Panc1 (cell line): Measurements from ENCODE around the gene PERCC1. TPM values are rescaled to one million over a fixed set of nuclear protein-coding genes. Genes with fewer than 3 reads are reported as not detected.

Experiments used
- ATAC-seq: fragments of 200-7000 bp; cut with Tn5 transposase; 2 replicates; pipeline ENCODE4 v1.9.1; 2020; ENCODE audit warnings: mild to moderate bottlenecking, moderate library complexity
- BruUV-seq: library from RNA; stranded (reverse); fragments of 400-500 nt; replicated peaks from 2 replicates; lab custom pipeline; 2021; lab: Mats Ljungman, UMichigan
- CTCF ChIA-PET: fragments of 300-600 bp; sonication (Branson Sonifier 250); formaldehyde crosslinking; loops from one replicate; lab custom pipeline; 2022; ENCODE audit warnings: antibody characterized with exemption; lab: Charles Lee
- POLR2A ChIA-PET: fragments of 300-600 bp; sonication (Branson Sonifier 250); formaldehyde crosslinking; loops from one replicate; lab custom pipeline; 2022; ENCODE audit warnings: antibody characterized with exemption; lab: Charles Lee
- DNase-seq: peaks from one replicate; pipeline ENCODE4 v3.0.0-alpha.2; 2010; ENCODE audit warnings: low read depth, low spot score
- H3K27ac ChIP-seq: 2 replicates; pipeline ENCODE4 v1.5.1; 2011; ENCODE audit warnings: mild to moderate bottlenecking, low read length, inconsistent platforms
- H3K27me3 ChIP-seq: fragments of 200-500 bp; sonication (Bioruptor generic); 2 replicates; pipeline ENCODE4 v1.6.0; 2014; ENCODE audit warnings: low read length, inconsistent platforms; ENCODE audit not compliant: control insufficient read depth, insufficient read depth
- H3K36me3 ChIP-seq: fragments of 200-500 bp; sonication (Bioruptor generic); 2 replicates; pipeline ENCODE4 v1.5.1; 2014; ENCODE audit warnings: inconsistent platforms, mild to moderate bottlenecking, low read length, moderate library complexity; ENCODE audit not compliant: control insufficient read depth, insufficient read depth
- H3K4me1 ChIP-seq: 2 replicates; pipeline ENCODE4 v1.5.1; 2011; ENCODE audit warnings: inconsistent platforms, mild to moderate bottlenecking, low read length, moderate library complexity; ENCODE audit not compliant: control insufficient read depth, insufficient read depth
- H3K4me3 ChIP-seq, 2 experiments: 2 replicates each; pipeline ENCODE4 v1.5.1; 2011 to 2012; ENCODE audit warnings: low read depth in 2 of 2, low read length in 2 of 2, mild to moderate bottlenecking in 2 of 2, inconsistent platforms in 1 of 2, moderate library complexity in 1 of 2
- H3K9me3 ChIP-seq: fragments of 200-500 bp; sonication (Bioruptor generic); 2 replicates; pipeline ENCODE4 v1.5.1; 2014; ENCODE audit warnings: low read depth, mild to moderate bottlenecking, inconsistent platforms, low read length, moderate library complexity; ENCODE audit not compliant: control insufficient read depth, insufficient read depth
- POLR2AphosphoS5 ChIP-seq: IDR thresholded peaks from 2 replicates; pipeline ENCODE4 v1.6.1; 2012; ENCODE audit warnings: mild to moderate bottlenecking, low read depth, low read length, moderate library complexity
- SIN3A ChIP-seq: IDR thresholded peaks from 2 replicates; pipeline ENCODE4 v1.6.1; 2012; ENCODE audit warnings: low read depth, mild to moderate bottlenecking, low read length, moderate library complexity, borderline replicate concordance; ENCODE audit not compliant: insufficient read depth
- TCF7L2 ChIP-seq: IDR thresholded peaks from 2 replicates; pipeline ENCODE4 v1.6.1; 2011; ENCODE audit warnings: mild to moderate bottlenecking, low read depth, low read length, inconsistent platforms
- in situ Hi-C: cut with HindIII; loops from 2 replicates; pipeline ENCODE4 v1.10.0; 2016; ENCODE audit warnings: low sequenced_read_pairs, low pct_unique_long_range_greater_than_20kb
- intact Hi-C: fragments of 100-400 bp; cut with micrococcal nuclease; formaldehyde crosslinking; loops from one replicate; pipeline ENCODE4 v1.10.0; 2022; ENCODE audit not compliant: unreplicated experiment
- total RNA-seq: library from RNA; stranded (reverse); gene quantifications from one replicate; pipeline ENCODE4 v1.2.1, GENCODE V29; 2021; ENCODE audit not compliant: unreplicated experiment
- TF ChIP-seq, protein P1 (sequence below): fragments of 450-650 bp; IDR thresholded peaks from 2 replicates; pipeline ENCODE4 v1.5.1; 2017; ENCODE audit warnings: mild to moderate bottlenecking
- TF ChIP-seq, protein P2 (sequence below), 2 experiments: IDR thresholded peaks; 2 replicates each; pipeline ENCODE4 v1.6.1; 2011 to 2012; ENCODE audit warnings: low read depth in 2 of 2, control low read depth in 1 of 2, low read length in 1 of 2, mild to moderate bottlenecking in 1 of 2, moderate library complexity in 1 of 2; ENCODE audit not compliant: insufficient read depth in 1 of 2

Gene PERCC1
- total RNA-seq, 1 experiment from 2014 or later = not detected

DNA sequence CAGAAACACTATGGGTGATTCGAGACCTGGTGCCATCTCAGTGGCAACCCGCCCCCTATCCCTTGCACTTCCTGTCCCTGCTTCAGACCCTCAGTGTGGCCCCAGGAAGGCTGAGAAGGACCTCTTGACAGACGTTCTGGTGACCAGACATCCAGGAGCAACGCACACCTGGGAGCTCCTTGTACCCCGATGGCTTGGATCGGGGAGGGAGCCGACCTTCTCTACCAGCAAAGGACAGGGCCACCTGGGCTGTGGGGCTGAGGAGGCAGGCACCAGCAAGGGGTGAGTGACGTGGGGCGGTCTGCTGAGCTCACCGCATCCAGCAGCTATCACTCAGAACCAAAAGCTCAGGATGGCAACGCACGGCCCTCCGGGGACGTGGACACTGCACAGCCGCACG lies 43.5 kb upstream of the PERCC1 start:
- TF ChIP-seq POLR2AphosphoS5 = no peak
- TF ChIP-seq, protein P1, sequence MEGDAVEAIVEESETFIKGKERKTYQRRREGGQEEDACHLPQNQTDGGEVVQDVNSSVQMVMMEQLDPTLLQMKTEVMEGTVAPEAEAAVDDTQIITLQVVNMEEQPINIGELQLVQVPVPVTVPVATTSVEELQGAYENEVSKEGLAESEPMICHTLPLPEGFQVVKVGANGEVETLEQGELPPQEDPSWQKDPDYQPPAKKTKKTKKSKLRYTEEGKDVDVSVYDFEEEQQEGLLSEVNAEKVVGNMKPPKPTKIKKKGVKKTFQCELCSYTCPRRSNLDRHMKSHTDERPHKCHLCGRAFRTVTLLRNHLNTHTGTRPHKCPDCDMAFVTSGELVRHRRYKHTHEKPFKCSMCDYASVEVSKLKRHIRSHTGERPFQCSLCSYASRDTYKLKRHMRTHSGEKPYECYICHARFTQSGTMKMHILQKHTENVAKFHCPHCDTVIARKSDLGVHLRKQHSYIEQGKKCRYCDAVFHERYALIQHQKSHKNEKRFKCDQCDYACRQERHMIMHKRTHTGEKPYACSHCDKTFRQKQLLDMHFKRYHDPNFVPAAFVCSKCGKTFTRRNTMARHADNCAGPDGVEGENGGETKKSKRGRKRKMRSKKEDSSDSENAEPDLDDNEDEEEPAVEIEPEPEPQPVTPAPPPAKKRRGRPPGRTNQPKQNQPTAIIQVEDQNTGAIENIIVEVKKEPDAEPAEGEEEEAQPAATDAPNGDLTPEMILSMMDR = no peak
- ATAC-seq (no peak), DNase-seq (no peak)
- intact Hi-C loops (no loop called here), in situ Hi-C loops (no loop called here)
- no TSS peak for BruUV-seq
- ChIA-PET POLR2A (no interaction called here), CTCF (no interaction called here)
- no peaks in the 10 kb centered on the region for H3K27me3 ChIP-seq
- no peak overlapping the region for H3K4me3 ChIP-seq
- H3K36me3 ChIP-seq = no peaks in the 10 kb centered on the region
- H3K4me1 ChIP-seq = no peaks in the 10 kb centered on the region
- H3K9me3 ChIP-seq = no peaks in the 10 kb centered on the region
- no peak overlapping the region for H3K27ac ChIP-seq

DNA sequence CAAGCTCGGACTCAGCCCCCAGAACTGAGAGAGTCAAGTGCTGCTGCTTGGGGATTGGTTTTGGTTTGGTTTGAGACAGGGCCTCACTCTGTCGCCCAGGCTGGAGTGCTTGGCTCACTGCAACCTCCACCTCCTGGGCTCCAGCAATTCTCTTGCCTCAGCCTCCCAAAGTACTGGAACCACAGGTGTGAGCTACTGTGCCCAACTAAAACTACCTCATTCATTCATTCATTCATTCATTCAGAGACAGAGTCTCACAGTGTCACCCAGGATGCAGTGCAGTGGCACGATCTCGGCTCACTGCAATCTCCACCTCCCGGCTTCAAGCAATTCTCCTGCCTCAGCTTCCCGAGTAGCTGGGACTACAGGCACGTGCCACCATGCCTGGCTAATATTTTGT lies 41.1 kb upstream of the PERCC1 start:
- CTCF ChIA-PET = interaction anchor here (1.0 kb wide), 1 partner anchor 25 kb away, joined by 3 read pairs; no protein-coding TSS in a partner anchor
- Histone ChIP-seq H3K9me3 (no peaks in the 10 kb centered on the region), H3K27me3 (no peaks in the 10 kb centered on the region), H3K36me3 (no peaks in the 10 kb centered on the region), H3K4me1 (no peaks in the 10 kb centered on the region), H3K27ac (no peak overlapping the region), H3K4me3 (no peak overlapping the region)
- TF ChIP-seq, protein P1 = no peak
- TF ChIP-seq TCF7L2 (no peak), SIN3A (no peak), POLR2AphosphoS5 (no peak)
- TF ChIP-seq, protein P2, sequence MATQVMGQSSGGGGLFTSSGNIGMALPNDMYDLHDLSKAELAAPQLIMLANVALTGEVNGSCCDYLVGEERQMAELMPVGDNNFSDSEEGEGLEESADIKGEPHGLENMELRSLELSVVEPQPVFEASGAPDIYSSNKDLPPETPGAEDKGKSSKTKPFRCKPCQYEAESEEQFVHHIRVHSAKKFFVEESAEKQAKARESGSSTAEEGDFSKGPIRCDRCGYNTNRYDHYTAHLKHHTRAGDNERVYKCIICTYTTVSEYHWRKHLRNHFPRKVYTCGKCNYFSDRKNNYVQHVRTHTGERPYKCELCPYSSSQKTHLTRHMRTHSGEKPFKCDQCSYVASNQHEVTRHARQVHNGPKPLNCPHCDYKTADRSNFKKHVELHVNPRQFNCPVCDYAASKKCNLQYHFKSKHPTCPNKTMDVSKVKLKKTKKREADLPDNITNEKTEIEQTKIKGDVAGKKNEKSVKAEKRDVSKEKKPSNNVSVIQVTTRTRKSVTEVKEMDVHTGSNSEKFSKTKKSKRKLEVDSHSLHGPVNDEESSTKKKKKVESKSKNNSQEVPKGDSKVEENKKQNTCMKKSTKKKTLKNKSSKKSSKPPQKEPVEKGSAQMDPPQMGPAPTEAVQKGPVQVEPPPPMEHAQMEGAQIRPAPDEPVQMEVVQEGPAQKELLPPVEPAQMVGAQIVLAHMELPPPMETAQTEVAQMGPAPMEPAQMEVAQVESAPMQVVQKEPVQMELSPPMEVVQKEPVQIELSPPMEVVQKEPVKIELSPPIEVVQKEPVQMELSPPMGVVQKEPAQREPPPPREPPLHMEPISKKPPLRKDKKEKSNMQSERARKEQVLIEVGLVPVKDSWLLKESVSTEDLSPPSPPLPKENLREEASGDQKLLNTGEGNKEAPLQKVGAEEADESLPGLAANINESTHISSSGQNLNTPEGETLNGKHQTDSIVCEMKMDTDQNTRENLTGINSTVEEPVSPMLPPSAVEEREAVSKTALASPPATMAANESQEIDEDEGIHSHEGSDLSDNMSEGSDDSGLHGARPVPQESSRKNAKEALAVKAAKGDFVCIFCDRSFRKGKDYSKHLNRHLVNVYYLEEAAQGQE (IDR thresholded peaks at IDR 0.05; ENCODE audit: insufficient read depth in 1 of 2, low read depth in 2 of 2, low read length in 1 of 2) = no peak
- in situ Hi-C loops = no loop called here
- DNase-seq (no peak), ATAC-seq (no peak)
- no TSS peak for BruUV-seq
- POLR2A ChIA-PET = no interaction called here
- intact Hi-C loops = no loop called here
